Measurements from ENCODE around the gene MBD2.

MBD2 gene

GRCh38 chr18:54112356-54112755 is 112.1 kb downstream of the MBD2 start:
- Mint-ChIP-seq H3K27me3 (ENCODE audit: low read depth) (peaks cover 42% of the 10 kb centered on the region), H3K27ac (no peak overlapping the region), H3K4me1 (ENCODE audit: low read depth) (peaks cover 4% of the 10 kb centered on the region), H3K4me3 (no peak overlapping the region), H3K9me3 (no peaks in the 10 kb centered on the region), H3K36me3 (ENCODE audit: low read depth) (no peaks in the 10 kb centered on the region)
- DNase-seq (ENCODE audit: low spot score) = no peak

- H3K27ac Mint-ChIP-seq = no peak overlapping the region
- no peak for DNase-seq (ENCODE audit: low spot score)
- H3K36me3 Mint-ChIP-seq (ENCODE audit: low read depth) = no peaks in the 10 kb centered on the region
- H3K9me3 Mint-ChIP-seq = no peaks in the 10 kb centered on the region
- no peak overlapping the region for H3K4me3 Mint-ChIP-seq
- H3K27me3 Mint-ChIP-seq (ENCODE audit: low read depth) = peaks cover 34% of the 10 kb centered on the region
- H3K4me1 Mint-ChIP-seq (ENCODE audit: low read depth) = peaks cover 2% of the 10 kb centered on the region
Observed at GRCh38 chr18:54109131-54109683, 115.3 kb downstream of the MBD2 start.

GRCh38 chr18:54102123-54102522 is 122.3 kb downstream of the MBD2 start:
- no peak for DNase-seq (ENCODE audit: low spot score)
- H3K36me3 Mint-ChIP-seq (ENCODE audit: low read depth) = no peaks in the 10 kb centered on the region
- H3K4me1 Mint-ChIP-seq (ENCODE audit: low read depth) = no peaks in the 10 kb centered on the region
- no peaks in the 10 kb centered on the region for H3K9me3 Mint-ChIP-seq
- H3K27ac Mint-ChIP-seq = no peak overlapping the region
- no peak overlapping the region for H3K4me3 Mint-ChIP-seq
- peaks cover 6% of the 10 kb centered on the region for H3K27me3 Mint-ChIP-seq (ENCODE audit: low read depth)

All from T-helper 2 cell treated with Interferon-gamma antibody and Interleukin-4, amounts not matched to agents 5 μg/mL and 100 μg/mL, for 36 hours (primary cell).